ENCODE measurements around the gene ISL1. TPM values are rescaled to one million over a fixed set of nuclear protein-coding genes. Genes with fewer than 3 reads are reported as not detected.

The ISL1 gene
- total RNA-seq, 1 donor = not detected

DNA sequence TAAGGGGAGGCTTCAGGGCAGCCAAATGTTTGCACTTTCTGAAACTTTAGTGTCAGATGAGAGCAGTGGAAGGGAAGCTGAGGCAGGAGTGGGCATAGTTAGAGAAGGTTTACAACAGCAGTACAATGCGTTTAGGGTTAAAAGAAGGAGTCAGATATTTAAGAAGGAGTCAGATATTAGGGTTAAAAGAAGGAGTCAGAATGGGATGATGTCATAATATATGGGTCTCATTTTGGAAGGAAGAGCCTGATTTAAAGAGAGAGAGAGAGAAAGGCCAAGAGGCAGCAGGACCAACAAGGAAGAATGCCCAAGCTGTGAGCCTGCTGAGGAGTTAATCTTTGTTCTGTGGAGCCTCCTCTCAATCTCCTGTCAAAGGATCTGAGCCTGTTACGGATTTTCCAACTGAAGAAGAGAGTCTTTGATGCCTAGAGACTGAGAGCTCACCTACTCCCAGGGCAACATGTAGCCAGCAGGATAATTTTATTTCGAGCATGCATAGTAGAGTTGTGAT is 9.5 kb downstream of the ISL1 start:
- no peak overlapping the region for H3K4me3 ChIP-seq (ENCODE audit: low read depth, low read length)
- TF ChIP-seq CTCF (IDR thresholded peaks at IDR 0.05; ENCODE audit: insufficient read depth, low read depth, low read length) = no peak
- no peak for DNase-seq (ENCODE audit: low read depth)

DNA sequence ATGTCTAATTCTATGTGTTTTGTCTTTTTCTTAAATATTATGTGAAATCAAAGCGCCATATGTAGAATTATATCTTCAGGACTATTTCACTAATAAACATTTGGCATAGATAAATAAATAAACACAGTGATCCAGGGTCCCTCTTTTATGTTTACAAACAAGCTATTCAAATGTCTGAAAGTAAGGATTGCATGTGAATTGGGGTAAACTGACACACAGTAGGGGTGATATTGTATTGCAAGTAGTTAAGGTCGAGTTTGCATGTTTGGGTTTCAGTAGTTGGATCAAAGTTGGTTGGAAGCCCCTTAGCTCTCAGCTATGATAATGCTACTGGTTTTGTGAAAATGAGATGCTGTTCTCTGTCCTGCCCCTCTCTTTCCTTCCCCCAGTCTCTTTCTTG is 11.4 kb downstream of the ISL1 start:
- no peak for DNase-seq (ENCODE audit: low read depth)
- H3K4me3 ChIP-seq (ENCODE audit: low read depth, low read length) = no peak overlapping the region
- TF ChIP-seq CTCF (IDR thresholded peaks at IDR 0.05; ENCODE audit: insufficient read depth, low read depth, low read length) = no peak

GRCh38 chr5:51395245-51395644 is 12.0 kb downstream of the ISL1 start:
- no peak for DNase-seq (ENCODE audit: low read depth)
- TF ChIP-seq CTCF (IDR thresholded peaks at IDR 0.05; ENCODE audit: insufficient read depth, low read depth, low read length) = no peak
- H3K4me3 ChIP-seq (ENCODE audit: low read depth, low read length) = no peak overlapping the region

- DNase-seq (ENCODE audit: low read depth) = no peak
- TF ChIP-seq CTCF (IDR thresholded peaks at IDR 0.05; ENCODE audit: insufficient read depth, low read depth, low read length) = no peak
- no peak overlapping the region for H3K4me3 ChIP-seq (ENCODE audit: low read depth, low read length)
These were observed 12.6 kb downstream of the ISL1 start for GRCh38 chr5:51395666-51396356.

GRCh38 chr5:51396797-51397196 is 13.5 kb downstream of the ISL1 start:
- H3K4me3 ChIP-seq (ENCODE audit: low read depth, low read length) = no peak overlapping the region
- no peak for TF ChIP-seq CTCF (IDR thresholded peaks at IDR 0.05; ENCODE audit: insufficient read depth, low read depth, low read length)
- DNase-seq (ENCODE audit: low read depth) = no peak

DNA sequence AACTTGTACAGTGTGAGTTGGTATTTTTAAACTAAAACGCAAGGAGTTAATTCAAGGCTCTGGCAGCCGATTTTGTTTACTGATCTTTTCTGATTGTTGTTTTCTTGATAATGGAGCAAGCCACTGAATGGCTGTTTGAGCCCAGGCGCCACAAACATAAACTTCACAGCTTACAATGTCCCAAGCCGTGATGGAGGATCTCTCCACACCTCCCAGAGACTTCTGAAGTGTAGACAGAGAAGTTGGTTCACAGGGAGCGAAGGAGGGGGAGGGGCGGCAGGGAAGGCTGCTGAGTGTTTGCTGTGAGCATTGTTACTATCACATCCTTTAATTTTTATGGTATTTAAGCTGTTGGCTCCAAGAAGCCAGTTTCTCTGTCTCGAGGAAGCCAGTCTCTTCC is 14.7 kb downstream of the ISL1 start:
- DNase-seq (ENCODE audit: low read depth) = no peak
- no peak overlapping the region for H3K4me3 ChIP-seq (ENCODE audit: low read depth, low read length)
- TF ChIP-seq CTCF (IDR thresholded peaks at IDR 0.05; ENCODE audit: insufficient read depth, low read depth, low read length) = no peak

Measured in fibroblast of villous mesenchyme (primary cell).